GM06990 (cell line): ENCODE results near the gene FOXN1.

Experiments
- DNase-seq: peaks from one replicate; pipeline ENCODE4 v3.0.0-alpha.2; 2011; ENCODE audit not compliant: insufficient read length; ENCODE audit errors: extremely low read depth
- H3K27me3 ChIP-seq: replicated peaks from 2 replicates; pipeline ENCODE4 v1.6.0; 2011; ENCODE audit warnings: low read length; ENCODE audit not compliant: control insufficient read depth, insufficient read depth
- H3K36me3 ChIP-seq: 2 replicates; pipeline ENCODE4 v1.5.1; 2011; ENCODE audit warnings: low read length; ENCODE audit not compliant: control insufficient read depth, insufficient read depth
- H3K4me3 ChIP-seq: replicated peaks from 2 replicates; pipeline ENCODE4 v1.5.1; 2011; ENCODE audit warnings: low read depth, mild to moderate bottlenecking, control low read depth, low read length
- TF ChIP-seq, protein P1 (sequence below): IDR thresholded peaks from 2 replicates; pipeline ENCODE4 v1.5.1; 2011; ENCODE audit warnings: low read length, control low read depth, mild to moderate bottlenecking, inconsistent platforms; ENCODE audit not compliant: insufficient read depth, poor library complexity, severe bottlenecking

The FOXN1 gene

DNA sequence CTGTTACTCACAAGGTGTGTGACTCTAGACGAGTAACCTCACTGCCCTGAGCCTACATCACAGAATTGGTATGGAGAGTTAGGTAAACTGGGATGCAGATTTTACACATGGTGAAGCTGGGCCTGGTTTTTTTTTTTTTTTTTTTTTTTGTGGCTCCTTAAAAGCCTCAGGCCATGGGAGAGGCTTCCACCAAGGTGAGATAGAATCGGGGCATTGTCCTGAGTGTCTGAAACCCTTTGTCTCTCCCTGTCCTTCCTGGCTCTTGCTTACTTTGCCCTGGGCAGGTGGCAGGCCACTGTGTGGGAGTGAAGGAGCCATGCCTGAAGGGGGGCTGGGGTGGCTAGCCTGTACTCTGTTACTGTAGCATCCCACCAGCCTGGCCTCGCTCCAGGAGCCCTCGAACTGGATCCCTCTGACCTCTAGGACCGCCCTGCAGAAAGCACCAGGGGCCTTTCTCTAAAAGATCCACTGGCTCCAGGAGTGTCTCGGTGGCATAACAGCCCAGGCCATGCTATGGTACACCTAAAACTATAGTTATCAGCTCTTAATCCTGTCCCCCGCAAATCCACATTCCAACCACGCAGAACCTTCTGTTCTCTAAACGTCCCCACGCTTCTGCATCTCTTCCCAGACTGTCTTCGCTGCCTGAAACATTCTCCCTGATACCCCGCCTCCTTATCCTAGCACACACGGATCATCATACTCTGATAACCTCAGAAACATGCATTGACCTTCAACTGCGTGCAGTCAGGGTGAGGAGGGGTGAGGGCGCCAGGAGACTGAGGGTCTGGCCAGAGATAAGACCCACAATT lies 34.4 kb upstream of the FOXN1 start:
- no peak for DNase-seq
- Histone ChIP-seq H3K36me3 (no peaks in the 10 kb centered on the region), H3K27me3 (no peaks in the 10 kb centered on the region), H3K4me3 (no peak overlapping the region)
- TF ChIP-seq, protein P1, sequence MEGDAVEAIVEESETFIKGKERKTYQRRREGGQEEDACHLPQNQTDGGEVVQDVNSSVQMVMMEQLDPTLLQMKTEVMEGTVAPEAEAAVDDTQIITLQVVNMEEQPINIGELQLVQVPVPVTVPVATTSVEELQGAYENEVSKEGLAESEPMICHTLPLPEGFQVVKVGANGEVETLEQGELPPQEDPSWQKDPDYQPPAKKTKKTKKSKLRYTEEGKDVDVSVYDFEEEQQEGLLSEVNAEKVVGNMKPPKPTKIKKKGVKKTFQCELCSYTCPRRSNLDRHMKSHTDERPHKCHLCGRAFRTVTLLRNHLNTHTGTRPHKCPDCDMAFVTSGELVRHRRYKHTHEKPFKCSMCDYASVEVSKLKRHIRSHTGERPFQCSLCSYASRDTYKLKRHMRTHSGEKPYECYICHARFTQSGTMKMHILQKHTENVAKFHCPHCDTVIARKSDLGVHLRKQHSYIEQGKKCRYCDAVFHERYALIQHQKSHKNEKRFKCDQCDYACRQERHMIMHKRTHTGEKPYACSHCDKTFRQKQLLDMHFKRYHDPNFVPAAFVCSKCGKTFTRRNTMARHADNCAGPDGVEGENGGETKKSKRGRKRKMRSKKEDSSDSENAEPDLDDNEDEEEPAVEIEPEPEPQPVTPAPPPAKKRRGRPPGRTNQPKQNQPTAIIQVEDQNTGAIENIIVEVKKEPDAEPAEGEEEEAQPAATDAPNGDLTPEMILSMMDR: no peak

DNA sequence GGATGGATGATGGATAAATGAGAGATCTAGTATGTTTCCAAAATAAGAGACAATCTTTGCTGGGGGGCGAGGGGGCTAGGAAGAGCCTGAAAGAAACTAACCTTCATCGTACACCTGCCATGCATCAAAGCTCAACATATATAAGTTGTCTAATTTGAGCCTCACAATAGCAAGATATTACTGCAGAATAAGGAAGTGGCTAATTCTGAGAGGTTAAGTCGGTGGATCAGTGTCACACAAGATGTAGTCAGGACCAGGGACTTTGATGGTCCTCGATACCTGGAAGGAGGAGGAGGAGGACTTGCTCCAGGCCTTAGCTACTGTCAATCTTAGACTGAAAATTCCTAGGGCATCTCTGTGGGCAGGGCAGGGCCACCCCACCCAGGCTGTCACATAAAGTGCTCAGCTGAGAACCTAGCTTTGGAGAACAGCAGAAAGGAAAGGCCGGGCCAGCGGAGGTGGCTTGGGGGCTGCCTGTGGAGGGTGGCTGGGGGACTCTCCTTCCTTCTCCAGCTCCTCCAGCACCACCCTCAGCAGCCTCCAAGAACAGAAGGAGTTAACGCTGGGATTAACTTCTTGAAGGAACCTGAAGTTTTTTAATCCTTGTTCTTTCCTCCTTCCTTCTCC lies 33.2 kb upstream of the FOXN1 start:
- Histone ChIP-seq H3K36me3 (no peaks in the 10 kb centered on the region), H3K4me3 (no peak overlapping the region), H3K27me3 (no peaks in the 10 kb centered on the region)
- DNase-seq: no peak
- TF ChIP-seq, protein P1: no peak

DNA sequence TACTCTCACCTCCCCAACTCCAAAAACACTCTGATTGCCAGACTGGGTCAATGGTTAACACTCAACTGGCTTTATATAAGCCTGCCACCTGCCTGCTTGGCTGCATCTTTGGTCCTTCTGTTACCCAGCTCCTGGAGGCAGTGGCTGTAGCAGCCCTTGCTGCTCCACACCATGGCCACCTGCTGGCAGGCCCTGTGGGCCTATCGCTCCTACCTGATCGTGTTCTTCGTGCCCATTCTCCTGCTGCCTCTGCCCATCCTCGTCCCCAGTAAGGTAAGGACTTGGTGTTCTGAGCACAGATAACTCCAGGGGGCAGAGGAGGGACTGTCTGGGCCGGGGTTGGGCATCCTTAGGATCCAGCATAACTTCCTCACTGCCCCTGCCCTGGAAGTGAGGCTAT lies 32.6 kb upstream of the FOXN1 start, which contains the start of gene SLC13A2:
SLC13A2 (plus strand) TSS at position 103 of the 400 bp plus-strand sequence; CDS start at position 172, 69 bp downstream.
- H3K4me3 ChIP-seq: no peak within 1 kb of the TSS
- H3K27me3 ChIP-seq: no peaks in the 10 kb centered on the region
- no peaks in the 10 kb centered on the region for H3K36me3 ChIP-seq
- TF ChIP-seq, protein P1: peak; percentile 25
- DNase-seq: no peak

DNA sequence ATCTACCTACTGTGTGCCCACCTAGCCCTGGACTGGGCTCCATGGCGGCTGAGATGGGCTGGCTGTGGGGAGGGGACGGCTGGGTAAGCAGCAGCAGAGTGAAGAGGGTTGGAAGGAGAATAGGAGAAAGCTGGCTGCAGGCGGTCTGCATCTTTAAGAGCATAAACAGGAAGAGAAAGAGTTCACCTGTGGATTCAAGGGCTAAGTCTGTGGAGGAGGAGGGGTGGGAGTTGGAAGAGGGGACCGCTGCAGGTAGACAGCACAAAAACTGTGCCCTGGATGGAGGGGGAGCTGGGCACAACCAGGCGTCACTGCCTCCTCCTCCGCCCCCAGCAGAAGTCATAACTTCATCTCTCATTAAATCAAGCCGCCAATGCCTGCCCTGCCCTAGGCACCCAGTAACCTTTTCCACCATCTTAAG lies 32.0 kb upstream of the FOXN1 start:
- TF ChIP-seq, protein P1: no peak
- H3K36me3 ChIP-seq: no peaks in the 10 kb centered on the region
- no peak overlapping the region for H3K4me3 ChIP-seq
- H3K27me3 ChIP-seq: no peaks in the 10 kb centered on the region
- DNase-seq: no peak

DNA sequence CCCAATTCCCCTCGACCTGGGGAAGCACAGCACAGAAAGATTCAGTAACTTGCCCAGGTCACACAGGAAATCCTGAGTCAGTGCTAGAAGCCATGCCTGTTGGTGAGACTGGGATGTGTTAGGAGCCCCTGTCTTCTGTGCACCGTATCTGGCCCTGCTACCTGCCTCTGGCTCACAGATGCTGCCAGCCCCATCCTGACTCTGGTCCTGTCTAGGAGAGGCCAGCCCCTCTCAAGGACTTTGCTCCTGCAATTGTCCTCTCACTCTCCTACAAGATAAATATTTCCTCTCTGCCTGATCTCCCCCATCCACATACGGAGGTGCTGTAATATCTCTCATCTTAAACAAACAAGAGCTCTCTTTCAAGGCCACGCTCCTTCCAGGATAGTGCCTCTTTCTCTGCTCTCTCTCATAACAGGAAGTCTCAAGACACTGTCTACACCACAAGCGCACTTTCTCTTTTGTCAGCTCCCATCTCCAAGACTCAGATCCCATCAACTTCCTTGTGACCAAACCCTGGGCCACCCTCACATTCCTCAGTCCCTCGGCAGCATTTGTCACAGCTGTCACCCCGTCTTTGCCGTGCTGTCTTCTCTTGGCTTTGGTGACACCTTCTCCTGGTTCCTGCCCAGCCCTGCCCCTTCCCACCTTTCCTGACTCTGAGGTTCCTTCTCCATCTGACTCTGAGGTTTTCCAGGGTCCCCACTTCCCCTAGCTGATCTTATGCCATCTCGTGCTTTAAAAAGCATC lies 30.8 kb upstream of the FOXN1 start:
- TF ChIP-seq, protein P1: no peak
- Histone ChIP-seq H3K36me3 (no peaks in the 10 kb centered on the region), H3K4me3 (no peak overlapping the region), H3K27me3 (no peaks in the 10 kb centered on the region)
- DNase-seq: no peak
